ENCODE data around the gene NT5C1A. TPM values are rescaled to one million over a fixed set of nuclear protein-coding genes. Genes with fewer than 3 reads are reported as not detected.

The NT5C1A gene
- total RNA-seq, 4 donors from 2014 or later = not detected

GRCh38 chr1:39659538-39659937 is 12.4 kb downstream of the NT5C1A start:
- intact Hi-C loops (cut with DNase I; ENCODE audit: low total_unique reads) = no loop called here
- WGBS, 2 donors = 87 to 88% methylated on average over 5 of the region's 5 CpGs
- no peak for DNase-seq (ENCODE audit: low spot score in 2 of 2)
- TF ChIP-seq CTCF (IDR thresholded peaks at IDR 0.05) = no peak
- no peak for TF ChIP-seq POLR2A (IDR thresholded peaks at IDR 0.05)
- H3K4me3 ChIP-seq (ENCODE audit: low read depth, poor library complexity, severe bottlenecking) = no peak overlapping the region

GRCh38 chr1:39659110-39659509 is 12.8 kb downstream of the NT5C1A start:
- intact Hi-C loops (cut with DNase I; ENCODE audit: low total_unique reads) = no loop called here
- WGBS, 2 donors = 89 to 96% methylated on average over 7 to 12 of the region's 12 CpGs
- TF ChIP-seq CTCF (IDR thresholded peaks at IDR 0.05) = no peak
- TF ChIP-seq POLR2A (IDR thresholded peaks at IDR 0.05) = no peak
- H3K4me3 ChIP-seq (ENCODE audit: low read depth, poor library complexity, severe bottlenecking) = no peak overlapping the region
- no peak for DNase-seq (ENCODE audit: low spot score in 2 of 2)

GRCh38 chr1:39657923-39658485 is 13.9 kb downstream of the NT5C1A start:
- intact Hi-C loops (cut with DNase I; ENCODE audit: low total_unique reads) = no loop called here
- no peak overlapping the region for H3K4me3 ChIP-seq (ENCODE audit: low read depth, poor library complexity, severe bottlenecking)
- 32 to 36% methylated on average over 6 of the region's 6 CpGs for WGBS, 2 donors
- DNase-seq (ENCODE audit: low spot score in 2 of 2) = no peak
- TF ChIP-seq CTCF (IDR thresholded peaks at IDR 0.05) = no peak
- TF ChIP-seq POLR2A (IDR thresholded peaks at IDR 0.05) = no peak

GRCh38 chr1:39657402-39657801 is 14.5 kb downstream of the NT5C1A start:
- TF ChIP-seq CTCF (IDR thresholded peaks at IDR 0.05) (no peak), POLR2A (IDR thresholded peaks at IDR 0.05) (no peak)
- intact Hi-C loops (cut with DNase I; ENCODE audit: low total_unique reads) = no loop called here
- no peak for DNase-seq (ENCODE audit: low spot score in 2 of 2)
- H3K4me3 ChIP-seq (ENCODE audit: low read depth, poor library complexity, severe bottlenecking) = no peak overlapping the region
- 80 to 88% methylated on average over 3 of the region's 3 CpGs for WGBS, 2 donors

GRCh38 chr1:39656391-39656790 is 15.5 kb downstream of the NT5C1A start:
- intact Hi-C loops (cut with DNase I; ENCODE audit: low total_unique reads) = no loop called here
- WGBS, 2 donors = 81 to 94% methylated on average over 2 of the region's 2 CpGs

More at GRCh38 chr1:39656391-39656790, 15.5 kb downstream of the NT5C1A start:
- no peak for TF ChIP-seq CTCF (IDR thresholded peaks at IDR 0.05)
- no peak for TF ChIP-seq POLR2A (IDR thresholded peaks at IDR 0.05)
- no peak overlapping the region for H3K4me3 ChIP-seq (ENCODE audit: low read depth, poor library complexity, severe bottlenecking)
- no peak for DNase-seq (ENCODE audit: low spot score in 2 of 2)

Measured in lower leg skin (tissue), 4 donors.